Measurements from ENCODE around the gene INTS1.

The INTS1 gene

GRCh38 chr7:1493571-1493970 lies 10.6 kb downstream of the INTS1 start:
- no peak for TF ChIP-seq TEAD4 (IDR thresholded peaks at IDR 0.05)
- TF ChIP-seq CREB1 (IDR thresholded peaks at IDR 0.05; ENCODE audit: low read depth): no peak
- TF ChIP-seq REST (IDR thresholded peaks at IDR 0.05; ENCODE audit: low read depth): no peak
- no peak for TF ChIP-seq NFIC (IDR thresholded peaks at IDR 0.05)
- TF ChIP-seq EP300 (IDR thresholded peaks at IDR 0.05; ENCODE audit: borderline replicate concordance): no peak

- TF ChIP-seq EGR1 (IDR thresholded peaks at IDR 0.05): no peak
- TF ChIP-seq REST (IDR thresholded peaks at IDR 0.05; ENCODE audit: low read depth): no peak
- TF ChIP-seq TCF12 (IDR thresholded peaks at IDR 0.05; ENCODE audit: low read depth): no peak
- no peak for TF ChIP-seq TEAD4 (IDR thresholded peaks at IDR 0.05)
- TF ChIP-seq, protein P1, sequence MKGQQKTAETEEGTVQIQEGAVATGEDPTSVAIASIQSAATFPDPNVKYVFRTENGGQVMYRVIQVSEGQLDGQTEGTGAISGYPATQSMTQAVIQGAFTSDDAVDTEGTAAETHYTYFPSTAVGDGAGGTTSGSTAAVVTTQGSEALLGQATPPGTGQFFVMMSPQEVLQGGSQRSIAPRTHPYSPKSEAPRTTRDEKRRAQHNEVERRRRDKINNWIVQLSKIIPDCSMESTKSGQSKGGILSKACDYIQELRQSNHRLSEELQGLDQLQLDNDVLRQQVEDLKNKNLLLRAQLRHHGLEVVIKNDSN (IDR thresholded peaks at IDR 0.05): no peak
- no peak for TF ChIP-seq YY1 (IDR thresholded peaks at IDR 0.05; ENCODE audit: low read depth)
- no peak for TF ChIP-seq ZBTB7A (IDR thresholded peaks at IDR 0.05; ENCODE audit: low read depth)
- TF ChIP-seq CREB1 (IDR thresholded peaks at IDR 0.05; ENCODE audit: low read depth): no peak
- TF ChIP-seq FOXM1 (IDR thresholded peaks at IDR 0.05; ENCODE audit: borderline replicate concordance, low read depth): no peak
- TF ChIP-seq, protein P2, sequence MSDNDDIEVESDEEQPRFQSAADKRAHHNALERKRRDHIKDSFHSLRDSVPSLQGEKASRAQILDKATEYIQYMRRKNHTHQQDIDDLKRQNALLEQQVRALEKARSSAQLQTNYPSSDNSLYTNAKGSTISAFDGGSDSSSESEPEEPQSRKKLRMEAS (IDR thresholded peaks at IDR 0.05): no peak
- TF ChIP-seq EP300 (IDR thresholded peaks at IDR 0.05; ENCODE audit: borderline replicate concordance): no peak
- TF ChIP-seq NFIC (IDR thresholded peaks at IDR 0.05): no peak
- no peak for TF ChIP-seq RAD21 (IDR thresholded peaks at IDR 0.05; ENCODE audit: low read depth)
- no peak for TF ChIP-seq TAF1 (IDR thresholded peaks at IDR 0.05; ENCODE audit: low read depth)
- TF ChIP-seq CEBPB (IDR thresholded peaks at IDR 0.05): no peak
Measured at GRCh38 chr7:1493129-1493528, 11.1 kb downstream of the INTS1 start.

GRCh38 chr7:1492640-1493039 lies 11.5 kb downstream of the INTS1 start:
- no peak for TF ChIP-seq EP300 (IDR thresholded peaks at IDR 0.05; ENCODE audit: borderline replicate concordance)
- TF ChIP-seq CREB1 (IDR thresholded peaks at IDR 0.05; ENCODE audit: low read depth): no peak
- TF ChIP-seq, protein P1 (IDR thresholded peaks at IDR 0.05): no peak
- no peak for TF ChIP-seq EGR1 (IDR thresholded peaks at IDR 0.05)
- no peak for TF ChIP-seq TEAD4 (IDR thresholded peaks at IDR 0.05)
- no peak for TF ChIP-seq TAF1 (IDR thresholded peaks at IDR 0.05; ENCODE audit: low read depth)
- no peak for TF ChIP-seq FOXM1 (IDR thresholded peaks at IDR 0.05; ENCODE audit: borderline replicate concordance, low read depth)
- TF ChIP-seq RAD21 (IDR thresholded peaks at IDR 0.05; ENCODE audit: low read depth): no peak
- TF ChIP-seq, protein P2 (IDR thresholded peaks at IDR 0.05): no peak
- no peak for TF ChIP-seq CEBPB (IDR thresholded peaks at IDR 0.05)
- no peak for TF ChIP-seq TCF12 (IDR thresholded peaks at IDR 0.05; ENCODE audit: low read depth)
- no peak for TF ChIP-seq REST (IDR thresholded peaks at IDR 0.05; ENCODE audit: low read depth)
- TF ChIP-seq YY1 (IDR thresholded peaks at IDR 0.05; ENCODE audit: low read depth): no peak
- no peak for TF ChIP-seq ZBTB7A (IDR thresholded peaks at IDR 0.05; ENCODE audit: low read depth)
- no peak for TF ChIP-seq NFIC (IDR thresholded peaks at IDR 0.05)

GRCh38 chr7:1492221-1492620 lies 12.0 kb downstream of the INTS1 start:
- TF ChIP-seq EGR1 (IDR thresholded peaks at IDR 0.05) (no peak), TCF12 (IDR thresholded peaks at IDR 0.05; ENCODE audit: low read depth) (no peak), TEAD4 (IDR thresholded peaks at IDR 0.05) (no peak), ZBTB7A (IDR thresholded peaks at IDR 0.05; ENCODE audit: low read depth) (no peak), CEBPB (IDR thresholded peaks at IDR 0.05) (no peak), TAF1 (IDR thresholded peaks at IDR 0.05; ENCODE audit: low read depth) (no peak), EP300 (IDR thresholded peaks at IDR 0.05; ENCODE audit: borderline replicate concordance) (no peak), YY1 (IDR thresholded peaks at IDR 0.05; ENCODE audit: low read depth) (no peak), FOXM1 (IDR thresholded peaks at IDR 0.05; ENCODE audit: borderline replicate concordance, low read depth) (no peak), CREB1 (IDR thresholded peaks at IDR 0.05; ENCODE audit: low read depth) (no peak), NFIC (IDR thresholded peaks at IDR 0.05) (no peak), REST (IDR thresholded peaks at IDR 0.05; ENCODE audit: low read depth) (no peak), RAD21 (IDR thresholded peaks at IDR 0.05; ENCODE audit: low read depth) (no peak)
- TF ChIP-seq, protein P2 (IDR thresholded peaks at IDR 0.05): no peak
- TF ChIP-seq, protein P1 (IDR thresholded peaks at IDR 0.05): no peak
